Ovary (tissue), 3 donors: ENCODE results near the gene SRMS.

Source experiments
- EP300 ChIP-seq: sonication (generic); formaldehyde crosslinking; IDR thresholded peaks from one replicate; pipeline ENCODE4 v1.6.1; 2017; ENCODE audit warnings: antibody characterized with exemption
- POLR2A ChIP-seq: fragments of 450-650 bp; IDR thresholded peaks from one replicate; pipeline ENCODE4 v1.6.1; 2017; ENCODE audit warnings: antibody characterized with exemption, mild to moderate bottlenecking, moderate library complexity
- TF ChIP-seq, protein P1 (sequence below), 3 donors: fragments of 450-650 bp in 2 of 3; fragments of 200-600 bp in 1 of 3; IDR thresholded peaks; one replicate each; pipeline versions ENCODE4 v1.5.1 to v1.8.0; 2016 to 2022; ENCODE audit warnings: antibody characterized with exemption in 3 of 3, mild to moderate bottlenecking in 1 of 3
- donor health status: DM: no; HTN: no; CAD: no.

DNA sequence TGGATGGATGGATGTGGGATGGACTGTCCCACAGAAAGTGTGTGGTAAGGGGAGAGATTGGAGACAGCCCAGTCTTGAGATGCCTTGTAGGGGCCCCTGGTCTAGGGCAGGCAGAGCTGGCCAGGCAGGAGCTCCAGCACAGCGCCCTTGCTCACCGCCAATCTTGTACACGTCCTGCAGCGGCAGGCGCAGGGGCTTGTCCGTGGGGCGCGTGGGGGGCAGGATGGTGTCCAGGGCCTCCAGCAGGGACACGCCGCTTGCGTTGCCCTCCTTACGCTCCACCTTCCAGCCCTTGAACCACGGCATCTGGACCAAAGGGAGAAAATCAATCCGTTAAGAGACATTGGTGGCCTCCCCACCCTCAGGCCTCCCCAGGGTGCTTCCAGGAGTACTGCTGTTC lies 54.6 kb downstream of the SRMS start:
- TF ChIP-seq, protein P1, sequence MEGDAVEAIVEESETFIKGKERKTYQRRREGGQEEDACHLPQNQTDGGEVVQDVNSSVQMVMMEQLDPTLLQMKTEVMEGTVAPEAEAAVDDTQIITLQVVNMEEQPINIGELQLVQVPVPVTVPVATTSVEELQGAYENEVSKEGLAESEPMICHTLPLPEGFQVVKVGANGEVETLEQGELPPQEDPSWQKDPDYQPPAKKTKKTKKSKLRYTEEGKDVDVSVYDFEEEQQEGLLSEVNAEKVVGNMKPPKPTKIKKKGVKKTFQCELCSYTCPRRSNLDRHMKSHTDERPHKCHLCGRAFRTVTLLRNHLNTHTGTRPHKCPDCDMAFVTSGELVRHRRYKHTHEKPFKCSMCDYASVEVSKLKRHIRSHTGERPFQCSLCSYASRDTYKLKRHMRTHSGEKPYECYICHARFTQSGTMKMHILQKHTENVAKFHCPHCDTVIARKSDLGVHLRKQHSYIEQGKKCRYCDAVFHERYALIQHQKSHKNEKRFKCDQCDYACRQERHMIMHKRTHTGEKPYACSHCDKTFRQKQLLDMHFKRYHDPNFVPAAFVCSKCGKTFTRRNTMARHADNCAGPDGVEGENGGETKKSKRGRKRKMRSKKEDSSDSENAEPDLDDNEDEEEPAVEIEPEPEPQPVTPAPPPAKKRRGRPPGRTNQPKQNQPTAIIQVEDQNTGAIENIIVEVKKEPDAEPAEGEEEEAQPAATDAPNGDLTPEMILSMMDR (IDR thresholded peaks at IDR 0.05) = no peak
- TF ChIP-seq POLR2A (no peak), EP300 (no peak)
